ENCODE measurements around the gene STK38.
A peak's percentile ranks its signal among the peaks of the same experiment; 100 is the strongest.
"Not testable (repeated sequence)": the region's sequence is repeated elsewhere in the genome, so short reads cannot be mapped to it uniquely, and the experiment has no call there.

STK38 gene

DNA sequence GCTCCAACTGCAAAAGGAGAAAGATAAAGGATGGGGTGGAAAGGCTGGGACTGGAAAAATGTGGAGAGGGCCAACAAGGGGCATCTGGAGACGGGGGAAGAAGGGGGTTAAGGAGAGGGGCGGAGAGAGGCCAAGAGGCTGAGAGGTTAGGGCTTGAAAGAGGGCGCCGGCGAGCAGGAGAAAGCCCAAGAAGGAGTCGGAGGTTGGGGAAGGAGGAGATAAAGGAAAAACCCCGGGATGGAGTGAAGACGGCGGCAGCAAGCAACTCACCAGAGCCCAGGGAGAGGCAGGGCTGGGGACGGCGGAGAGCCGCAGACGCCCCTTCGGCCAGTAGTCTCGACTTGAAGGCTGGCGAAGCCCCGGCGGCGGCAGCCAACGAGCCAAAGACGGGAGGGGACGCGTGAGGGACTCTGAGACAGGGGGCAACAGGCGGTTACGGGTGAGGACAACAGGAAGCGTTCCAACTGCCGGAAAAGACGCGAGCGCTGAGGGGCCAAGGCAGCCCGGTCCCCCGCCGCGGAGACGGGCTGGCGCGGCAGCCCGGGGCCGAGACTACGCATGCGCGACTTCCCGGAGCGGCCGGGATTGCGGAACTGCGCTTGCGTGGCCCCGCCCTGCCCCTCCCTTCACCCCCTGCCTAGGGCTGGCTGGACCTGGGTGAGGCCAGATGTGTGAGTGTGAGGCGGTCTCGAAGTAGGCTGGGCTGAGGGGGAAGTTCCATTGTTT, at the start of gene STK38:
TSS of gene STK38 (minus strand) at position 560 of the 726 bp plus-strand sequence. CDS start 7,277 bp downstream, outside the sequence.
- DNase-seq: peak; percentile 95

DNA sequence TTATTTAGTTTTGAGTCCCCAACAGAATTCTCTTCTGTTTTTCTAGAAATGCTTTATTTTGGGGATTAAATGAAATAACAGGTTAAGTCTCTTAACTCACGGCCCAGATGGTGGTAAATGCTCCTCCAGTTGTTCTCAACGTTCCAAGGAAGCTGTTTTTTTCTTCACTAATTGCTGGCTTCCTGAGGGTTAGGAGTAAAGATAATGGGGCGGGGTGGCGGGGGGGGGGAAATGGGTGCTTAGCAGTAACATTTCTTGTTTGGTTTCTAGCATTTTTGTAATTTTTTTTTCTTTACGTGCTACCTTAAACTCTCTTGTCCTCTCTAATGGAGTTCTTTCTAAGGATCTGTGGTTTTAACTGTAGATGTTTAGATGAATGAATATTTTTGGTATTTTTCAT, 49.1 kb upstream of the STK38 start:
- no peak for DNase-seq

DNA sequence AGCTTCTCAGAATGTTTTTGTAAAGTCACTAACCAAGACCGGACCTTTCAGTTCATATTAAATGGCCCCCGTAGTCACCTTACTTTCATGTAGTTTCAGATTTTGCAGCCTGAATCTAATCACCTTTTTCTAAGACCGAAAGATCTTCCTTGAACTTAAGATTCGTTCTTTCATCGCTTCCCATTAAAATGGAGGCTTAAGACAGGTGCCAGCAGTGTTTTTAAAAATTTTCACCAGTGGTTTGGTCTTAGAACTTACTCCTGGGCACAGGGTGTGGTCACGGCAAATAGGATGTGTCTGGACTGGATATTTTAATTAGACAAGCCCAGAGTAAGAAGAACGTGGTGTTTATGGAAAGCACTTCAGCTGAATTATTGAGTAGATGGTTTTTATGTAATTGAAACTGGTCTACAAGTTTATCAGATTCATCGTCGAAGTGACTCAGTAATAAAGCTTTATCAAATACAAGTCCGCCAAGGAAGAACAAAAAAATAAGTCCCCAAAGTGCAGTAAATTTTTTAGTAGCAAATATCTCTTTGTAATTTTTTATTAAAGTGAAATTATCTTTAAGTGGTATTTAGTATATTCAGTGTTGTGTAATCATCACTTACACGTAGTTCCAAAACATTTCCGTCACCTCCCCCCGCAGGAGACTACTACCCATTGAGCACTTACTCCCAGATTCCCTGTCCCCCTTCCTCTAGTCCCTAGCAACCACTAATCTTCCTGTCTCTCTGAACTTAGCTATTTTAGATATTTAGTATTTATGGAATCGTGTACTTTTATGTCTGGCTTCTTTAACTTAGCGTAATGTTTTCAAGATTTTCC, 47.8 kb upstream of the STK38 start:
- DNase-seq: no peak

DNA sequence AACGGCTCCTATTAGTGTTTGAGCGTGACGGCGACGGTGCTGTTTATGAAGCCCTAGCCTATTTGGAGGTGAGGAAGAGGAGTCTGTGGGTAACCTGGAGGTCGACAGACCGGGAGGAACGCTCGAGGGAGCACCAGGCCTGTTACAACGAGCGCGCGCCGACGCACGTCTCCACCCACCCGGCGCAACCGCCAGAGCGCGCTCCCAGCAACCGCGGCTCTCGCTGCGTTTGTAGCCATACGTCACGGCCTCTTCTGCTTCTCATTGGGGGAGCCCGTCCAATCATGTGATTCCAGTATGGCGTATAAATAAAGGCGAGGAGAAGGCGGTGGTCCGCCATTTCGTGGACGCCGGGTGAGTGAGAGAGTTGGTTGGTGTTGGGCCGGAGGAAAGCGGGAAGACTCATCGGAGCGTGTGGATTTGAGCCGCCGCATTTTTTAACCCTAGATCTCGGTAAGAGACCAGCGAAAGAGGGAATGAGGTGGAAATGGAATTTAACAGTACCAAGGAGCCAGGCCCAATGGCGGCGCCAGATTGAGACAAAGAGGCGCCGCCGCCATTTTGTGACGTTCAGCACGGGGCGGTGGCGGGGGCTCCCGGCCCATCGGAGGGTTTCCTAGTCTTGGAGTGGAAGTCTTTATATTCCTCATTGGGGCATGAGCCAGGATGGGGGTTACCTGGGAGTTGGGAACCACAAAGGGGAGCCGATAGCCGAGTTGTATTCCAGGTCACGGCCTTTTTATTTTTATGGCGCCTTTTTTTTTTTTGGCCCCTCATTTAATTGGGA, 46.9 kb upstream of the STK38 start, which contains the start of gene SRSF3:
TSS of gene SRSF3 (plus strand) at position 334 of the 787 bp plus-strand sequence. CDS start 2,401 bp downstream, outside the sequence.
- peak; percentile 96 for DNase-seq

DNA sequence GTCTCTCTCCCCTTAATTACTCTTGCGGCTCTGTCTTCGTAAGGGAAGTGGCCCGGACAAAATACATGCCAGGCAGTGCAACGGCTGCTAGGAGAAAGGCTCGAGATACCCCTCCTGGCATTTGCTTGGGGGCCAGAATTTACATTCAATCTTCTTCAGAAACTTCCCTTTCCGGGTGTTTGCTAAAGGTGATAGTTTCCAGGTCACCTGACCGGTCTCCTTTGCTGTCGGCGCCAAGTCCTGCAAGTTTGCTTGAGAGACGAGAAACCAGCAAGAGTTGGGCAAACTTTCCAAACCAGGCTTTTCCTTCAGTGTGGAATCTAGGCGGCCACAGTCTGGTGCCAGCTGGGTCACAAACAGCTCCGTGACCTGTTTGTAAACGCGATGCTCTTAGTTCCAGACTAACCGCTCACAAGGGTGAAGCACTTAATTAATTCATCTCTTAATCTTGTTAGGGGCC, 46.3 kb upstream of the STK38 start:
- DNase-seq: peak; percentile 63

DNA sequence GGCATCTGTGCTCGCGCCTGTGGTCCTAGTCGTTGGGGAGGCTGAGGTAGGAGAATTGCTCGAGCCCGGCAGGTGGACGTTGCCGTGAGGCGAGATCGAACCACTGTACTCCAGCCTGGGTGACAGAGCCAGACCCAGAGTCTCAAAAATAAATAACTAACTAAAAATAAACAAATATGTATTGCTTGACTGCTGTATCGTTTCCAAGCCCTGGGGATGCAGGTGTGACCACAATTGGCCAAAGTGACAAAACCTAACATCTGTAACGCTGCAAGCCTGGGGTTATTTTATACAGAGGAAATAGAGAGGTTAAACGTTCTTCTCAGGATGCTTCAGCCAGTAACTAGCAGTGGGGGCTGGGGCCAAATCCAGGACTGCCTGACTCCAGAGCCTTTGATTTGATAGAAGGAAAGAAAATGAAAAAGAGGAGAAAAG, 45.0 kb upstream of the STK38 start:
- no peak for DNase-seq

DNA sequence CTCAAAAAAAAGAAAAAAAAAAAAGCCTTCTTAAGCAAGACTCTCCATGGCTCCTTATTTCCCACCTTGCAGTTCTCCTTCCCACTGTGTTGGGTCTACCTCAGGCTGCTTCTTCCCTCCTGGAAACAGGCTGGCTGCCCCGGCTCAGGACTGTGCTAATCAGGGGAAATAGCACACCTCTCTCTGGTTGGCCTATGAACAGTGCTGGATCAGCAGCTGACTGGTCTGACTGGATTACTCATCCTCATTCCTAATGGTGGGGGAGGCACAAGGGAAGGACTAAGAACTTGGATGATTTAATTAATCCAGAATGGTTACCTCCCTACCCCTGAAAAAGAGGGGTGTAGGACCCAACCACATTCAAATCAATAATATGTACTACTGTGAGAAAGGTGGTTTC, 43.0 kb upstream of the STK38 start:
- DNase-seq: no peak

DNA sequence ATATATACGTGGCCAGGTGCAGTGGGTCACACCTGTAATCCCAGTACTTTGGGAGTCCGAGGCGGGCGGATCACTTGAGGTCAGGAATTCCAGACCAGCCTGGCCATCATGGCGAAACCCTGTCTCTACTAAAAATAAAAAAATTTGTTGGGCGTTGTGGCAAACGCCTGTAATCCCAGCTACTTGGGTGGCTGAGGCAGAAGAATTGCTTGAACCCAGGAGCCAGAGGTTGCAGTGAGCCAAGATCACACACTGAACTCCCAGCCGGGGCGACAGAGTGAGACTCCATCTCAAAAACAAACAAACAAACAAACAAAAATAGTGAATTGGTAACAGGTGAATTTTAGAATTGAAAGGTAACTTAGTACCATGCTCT, 41.7 kb upstream of the STK38 start:
- not testable (repeated sequence) for DNase-seq

DNA sequence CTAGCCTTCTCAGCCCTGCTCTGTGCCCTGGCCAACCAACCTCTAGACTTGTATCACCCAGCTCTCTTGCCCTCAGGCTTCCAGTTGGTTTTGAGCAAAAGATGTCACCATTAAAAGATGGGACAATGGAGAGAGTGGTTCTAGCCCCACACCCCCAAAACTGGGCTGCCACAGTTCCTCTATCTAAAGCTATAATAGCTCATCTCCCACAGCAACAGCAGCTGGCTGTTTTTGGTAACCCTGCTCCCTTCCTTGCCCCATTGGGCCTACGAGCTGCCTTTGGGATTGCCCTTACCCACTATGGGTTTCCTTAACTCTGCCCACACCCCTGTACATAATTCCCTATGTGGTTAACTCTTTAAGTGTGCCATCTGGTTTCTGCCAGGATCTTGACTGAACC, 39.3 kb upstream of the STK38 start:
- DNase-seq: no peak

DNA sequence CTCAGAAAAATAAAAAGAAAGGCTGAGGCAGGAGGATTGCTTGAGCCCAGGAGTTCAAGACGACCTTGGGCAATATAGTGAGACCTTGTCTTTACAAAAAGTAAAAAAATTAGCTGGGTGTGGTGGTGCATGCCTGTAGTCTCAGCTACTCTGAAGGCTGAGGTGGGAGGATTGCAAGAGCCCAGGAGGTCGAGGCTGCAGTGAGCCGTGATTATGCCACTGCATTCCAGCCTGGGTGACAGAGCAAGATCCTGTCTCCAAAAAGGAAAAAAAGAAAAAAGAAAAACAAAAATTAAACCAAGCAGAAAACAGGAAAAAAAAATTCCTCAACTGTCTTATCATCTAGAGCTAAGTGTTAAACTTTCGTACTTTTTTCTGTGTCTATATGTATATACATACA, 34.4 kb upstream of the STK38 start:
- no peak for DNase-seq

DNA sequence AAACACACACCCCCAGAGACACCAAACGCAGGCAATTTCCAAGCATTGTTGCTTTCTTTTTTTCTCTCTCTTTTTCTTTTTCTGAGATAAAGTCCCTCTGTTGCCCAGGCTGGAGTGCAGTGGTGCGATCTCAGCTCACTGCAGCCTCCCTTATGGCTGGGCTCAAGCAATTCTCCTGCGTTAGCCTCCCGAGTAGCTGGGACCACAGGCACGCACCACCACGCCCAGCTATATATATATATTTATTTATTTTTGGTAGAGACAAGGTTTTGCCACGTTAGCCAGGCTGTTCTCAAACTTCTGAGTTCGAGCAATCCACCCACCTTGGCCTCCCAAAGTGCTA, 32.9 kb upstream of the STK38 start:
- DNase-seq: no peak

DNA sequence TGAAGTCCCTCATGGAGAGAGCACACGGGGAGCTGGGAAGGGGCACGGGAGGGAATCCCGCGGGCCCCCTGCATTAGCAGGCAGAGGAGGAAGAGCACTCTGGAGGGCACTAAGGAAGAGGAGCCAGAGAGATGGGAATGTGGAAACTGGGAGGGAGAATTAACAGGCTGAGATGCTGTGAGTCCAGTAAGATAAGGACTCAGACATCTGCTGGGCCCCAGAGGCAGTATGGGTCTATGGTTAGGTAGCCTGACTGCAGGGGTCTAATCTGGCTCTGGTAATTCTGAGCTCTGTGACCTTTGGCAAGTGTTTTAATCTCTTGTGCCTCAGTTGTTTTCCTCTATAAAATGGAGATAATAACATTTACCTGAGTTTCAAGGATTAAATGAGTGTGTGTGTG, 31.2 kb upstream of the STK38 start:
- no peak for DNase-seq

DNA sequence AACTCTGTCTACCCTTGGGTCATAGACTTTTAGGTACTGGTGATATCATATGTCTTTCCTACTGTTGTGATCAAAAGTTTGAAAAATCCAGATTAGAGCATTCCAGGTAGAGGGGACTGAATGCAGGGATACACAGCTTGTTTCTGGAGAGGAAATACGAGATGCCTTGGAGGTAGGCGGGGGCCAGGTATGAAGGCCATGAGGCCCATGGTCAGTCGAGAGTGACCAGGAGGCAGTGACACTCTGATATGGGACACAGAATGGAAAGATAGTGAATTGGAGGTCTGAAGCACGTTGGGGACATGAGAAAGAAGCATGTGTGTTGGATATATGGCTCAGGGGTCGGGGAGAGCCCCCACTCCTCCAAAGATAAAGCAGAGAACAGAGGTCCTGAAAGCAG, 30.8 kb upstream of the STK38 start:
- no peak for DNase-seq

DNA sequence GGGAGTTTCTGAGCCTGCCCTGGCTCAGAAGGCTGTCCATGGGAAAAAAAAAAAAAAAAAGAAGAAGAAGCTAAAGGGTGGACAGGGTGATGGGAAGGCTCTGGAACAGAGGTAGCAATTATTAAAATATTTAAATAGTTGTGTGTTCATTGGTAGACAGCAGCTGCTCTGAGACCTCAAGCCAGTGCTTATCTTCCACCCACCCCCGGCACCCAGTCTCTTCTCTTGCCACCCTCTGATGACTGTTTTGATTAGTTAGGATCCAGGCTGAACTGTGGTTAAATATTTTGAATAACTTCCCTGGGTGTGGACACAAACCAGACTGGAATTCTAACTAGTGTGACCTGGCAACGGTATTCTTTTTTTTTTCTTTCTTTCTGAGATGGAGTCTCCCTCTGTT, 30.0 kb upstream of the STK38 start:
- no peak for DNase-seq

DNA sequence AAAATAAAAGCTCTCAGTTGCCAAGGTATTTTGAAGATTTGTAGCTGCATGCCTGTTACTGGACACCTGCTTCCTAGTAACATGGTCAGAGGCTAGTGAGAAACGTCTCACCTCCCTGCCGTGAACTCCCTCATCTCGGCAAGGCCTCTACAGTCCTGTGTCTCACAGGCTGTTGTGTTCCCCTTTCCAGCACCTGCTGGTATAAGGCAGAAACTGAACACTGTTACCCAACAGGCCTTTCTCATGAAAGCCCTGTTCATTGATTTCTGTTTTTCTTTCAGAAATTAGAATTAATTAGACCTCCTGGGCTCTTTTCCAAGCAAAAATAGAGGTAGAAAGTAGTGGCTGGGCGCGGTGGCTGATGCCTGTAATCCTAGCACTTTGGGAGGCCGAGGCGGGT, 29.3 kb upstream of the STK38 start:
- DNase-seq: no peak

DNA sequence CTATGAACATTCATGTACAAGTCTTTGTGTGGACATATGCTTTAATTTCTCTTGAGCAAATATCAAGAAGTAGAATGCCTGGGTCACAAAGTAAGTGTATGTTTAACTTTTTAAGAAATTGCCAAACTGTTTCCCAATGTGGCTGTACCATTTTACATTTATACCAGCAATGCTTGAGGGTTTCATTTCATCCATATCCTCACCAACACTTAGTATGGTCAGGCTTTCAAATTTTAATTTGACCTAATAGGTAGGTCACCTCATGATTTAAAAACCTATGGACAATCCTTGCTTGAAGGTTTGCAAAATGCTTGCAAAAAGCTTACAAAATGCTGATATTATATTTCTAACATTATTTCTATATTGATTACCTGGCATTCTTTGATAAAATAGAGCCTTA, 27.4 kb upstream of the STK38 start:
- DNase-seq: no peak

DNA sequence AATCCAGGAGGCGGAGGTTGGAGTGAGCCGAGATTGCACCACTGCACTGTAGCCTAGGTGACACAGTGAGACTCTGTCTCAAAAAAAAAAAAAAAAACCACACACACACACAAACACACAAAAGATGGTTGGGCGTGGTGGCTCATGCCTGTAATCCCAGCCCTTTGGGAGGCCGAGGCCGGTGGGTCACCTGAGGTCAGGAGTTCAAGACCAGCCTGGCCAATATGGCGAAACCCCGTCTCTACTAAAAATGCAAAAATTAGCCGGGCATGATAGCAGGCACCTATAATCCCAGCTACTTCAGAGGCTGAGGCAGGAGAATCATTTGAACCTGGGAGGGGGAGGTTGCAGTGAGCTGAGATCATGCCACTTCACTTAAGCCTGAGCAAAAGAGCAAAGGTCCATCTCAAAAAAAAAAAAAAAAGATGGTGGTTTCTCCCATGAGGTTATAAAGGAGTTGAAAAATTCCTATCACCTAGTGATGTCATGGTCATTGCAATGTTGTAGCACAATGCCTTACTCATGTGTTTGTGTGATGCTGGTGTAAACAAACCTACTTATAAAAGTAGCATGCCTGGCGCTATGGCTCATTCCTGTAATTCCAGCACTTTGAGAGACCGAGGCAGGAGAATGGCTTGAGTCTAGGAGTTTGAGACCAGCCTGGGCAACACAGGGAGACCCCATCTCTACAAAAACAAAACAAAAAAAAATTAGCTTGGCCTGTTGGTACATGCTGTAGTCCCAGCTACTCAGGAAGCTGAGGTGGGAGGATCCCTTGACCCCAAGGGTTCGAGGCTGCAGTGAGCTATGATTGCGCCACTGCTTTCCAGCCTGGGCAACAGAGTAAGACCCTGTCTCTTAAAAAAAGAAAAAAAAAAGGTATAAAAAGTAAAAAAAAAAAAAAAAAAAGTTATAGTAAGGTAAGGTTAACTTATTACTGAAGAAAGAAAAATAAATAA, 25.4 kb upstream of the STK38 start:
- DNase-seq: not testable (repeated sequence)

DNA sequence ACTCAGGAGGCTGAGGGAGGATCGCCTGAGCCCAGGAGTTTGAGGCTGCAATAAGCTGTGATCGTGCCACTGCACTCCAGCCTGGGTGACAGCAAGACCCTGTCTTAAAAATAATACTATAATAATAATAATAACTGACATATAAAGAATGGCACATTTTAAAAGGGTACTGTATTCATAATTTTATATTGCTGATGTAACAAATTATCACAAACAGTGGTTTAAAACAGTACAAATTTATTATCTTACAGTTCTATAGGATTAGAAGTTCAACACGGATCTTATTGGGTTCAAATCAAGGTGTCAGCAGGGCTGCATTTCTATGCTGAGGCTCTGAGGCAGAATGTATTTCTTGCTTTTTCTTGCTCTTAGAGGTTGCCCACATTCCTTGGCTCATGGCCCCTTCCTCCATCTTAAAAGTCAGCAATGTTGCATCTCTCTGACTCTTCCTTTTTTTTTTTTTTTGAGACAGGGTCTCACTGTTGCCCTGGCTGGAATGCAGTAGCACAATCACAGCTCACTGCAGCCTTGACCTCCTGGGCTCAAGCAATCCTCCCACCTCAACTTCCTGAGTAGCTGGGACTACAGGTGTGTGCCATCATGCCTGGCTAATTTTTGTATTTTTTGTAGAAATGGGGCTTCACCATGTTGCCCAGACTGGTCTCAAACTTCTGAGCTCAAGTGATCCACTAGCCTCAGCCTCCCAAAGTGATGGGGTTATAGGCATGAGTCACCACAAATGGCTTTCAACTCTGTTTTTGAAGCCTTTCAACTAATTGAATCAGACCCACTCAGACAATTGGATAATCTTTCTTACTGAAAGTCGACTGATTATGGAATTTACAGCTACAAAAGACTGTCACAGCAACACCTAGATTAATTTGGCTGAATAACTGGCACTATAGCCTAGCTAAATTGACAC, 24.1 kb upstream of the STK38 start:
- DNase-seq: no peak

DNA sequence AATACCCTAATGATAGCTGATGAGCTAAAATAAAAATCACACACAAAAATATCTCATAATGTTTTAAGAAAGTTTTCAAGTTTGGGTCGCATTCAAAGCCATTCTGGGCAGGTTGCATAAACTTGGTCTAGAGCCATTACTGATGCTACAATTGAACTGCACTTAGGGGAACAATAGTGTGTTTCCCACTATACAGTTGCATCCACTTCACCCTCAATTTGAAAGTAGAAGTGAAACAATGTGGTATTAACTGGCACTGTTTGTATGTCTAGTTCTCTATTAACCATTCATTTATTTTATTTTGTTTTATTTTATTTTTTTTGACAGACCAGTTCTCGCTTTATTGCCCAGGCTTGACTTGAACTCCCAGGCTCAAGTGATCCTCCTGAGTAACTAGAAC, 23.0 kb upstream of the STK38 start:
- no peak for DNase-seq

DNA sequence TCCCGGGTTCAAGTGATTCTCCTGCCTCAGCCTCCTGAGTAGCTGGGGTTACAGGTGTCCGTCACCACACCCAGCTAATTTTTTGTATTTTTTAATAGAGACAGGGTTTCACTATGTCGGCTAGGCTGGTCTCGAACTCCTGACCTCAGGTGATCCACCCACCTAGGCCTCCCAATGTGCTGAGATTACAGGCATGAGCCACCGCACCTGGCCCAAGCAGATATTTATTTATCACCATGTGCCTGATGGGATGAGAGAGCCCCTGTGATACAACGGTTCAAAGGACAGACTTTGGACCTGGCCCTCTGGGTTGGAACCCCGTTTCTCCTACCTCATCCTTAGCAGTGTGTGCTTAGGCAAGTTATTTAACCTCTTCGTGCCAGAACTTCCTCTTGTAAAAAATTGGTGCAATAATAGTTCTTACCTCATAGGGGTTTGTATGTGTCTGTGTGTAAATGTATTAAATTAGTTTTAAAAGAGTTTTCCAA, 19.2 kb upstream of the STK38 start:
- no peak for DNase-seq

DNA sequence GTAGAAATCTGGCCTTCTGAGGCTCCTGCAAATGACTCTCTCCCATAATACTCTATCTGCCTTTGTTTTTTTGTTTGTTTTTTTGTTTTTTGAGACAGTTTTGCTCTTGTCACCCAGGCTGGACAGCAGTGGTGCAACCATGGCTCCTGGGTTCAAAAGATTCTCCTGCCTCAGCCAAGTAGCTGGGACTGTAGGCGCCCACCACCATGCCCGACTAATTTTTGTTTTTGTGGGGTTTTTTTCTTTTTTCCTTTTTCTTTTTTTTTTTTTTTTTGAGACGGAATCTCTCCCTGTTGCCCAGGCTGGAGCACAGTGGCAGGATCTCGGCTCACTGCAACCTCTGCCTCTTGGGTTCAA, 16.6 kb upstream of the STK38 start:
- DNase-seq: no peak

All from stimulated activated CD4-positive, alpha-beta T cell treated with anti-CD3 and anti-CD28 coated beads, Interleukin-15, amount 100 ng/mL, for 24 hours (primary cell).